ENCODE results near the gene SIRT6.

- no peak for TF ChIP-seq CTCF (conservative IDR thresholded peaks at IDR 0.05)
- TF ChIP-seq EZH2 (IDR thresholded peaks at IDR 0.05; ENCODE audit: low read depth) = no peak
Observed at GRCh38 chr19:4174213-4174894, 8.0 kb downstream of the SIRT6 start.

All from PC-9 (cell line).